ENCODE data around the gene SLC22A2.

- TF ChIP-seq, protein P1, sequence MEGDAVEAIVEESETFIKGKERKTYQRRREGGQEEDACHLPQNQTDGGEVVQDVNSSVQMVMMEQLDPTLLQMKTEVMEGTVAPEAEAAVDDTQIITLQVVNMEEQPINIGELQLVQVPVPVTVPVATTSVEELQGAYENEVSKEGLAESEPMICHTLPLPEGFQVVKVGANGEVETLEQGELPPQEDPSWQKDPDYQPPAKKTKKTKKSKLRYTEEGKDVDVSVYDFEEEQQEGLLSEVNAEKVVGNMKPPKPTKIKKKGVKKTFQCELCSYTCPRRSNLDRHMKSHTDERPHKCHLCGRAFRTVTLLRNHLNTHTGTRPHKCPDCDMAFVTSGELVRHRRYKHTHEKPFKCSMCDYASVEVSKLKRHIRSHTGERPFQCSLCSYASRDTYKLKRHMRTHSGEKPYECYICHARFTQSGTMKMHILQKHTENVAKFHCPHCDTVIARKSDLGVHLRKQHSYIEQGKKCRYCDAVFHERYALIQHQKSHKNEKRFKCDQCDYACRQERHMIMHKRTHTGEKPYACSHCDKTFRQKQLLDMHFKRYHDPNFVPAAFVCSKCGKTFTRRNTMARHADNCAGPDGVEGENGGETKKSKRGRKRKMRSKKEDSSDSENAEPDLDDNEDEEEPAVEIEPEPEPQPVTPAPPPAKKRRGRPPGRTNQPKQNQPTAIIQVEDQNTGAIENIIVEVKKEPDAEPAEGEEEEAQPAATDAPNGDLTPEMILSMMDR (IDR thresholded peaks at IDR 0.05; ENCODE audit: borderline replicate concordance, extremely low read depth, low read length, poor library complexity, severe bottlenecking) = no peak
- TF ChIP-seq EZH2 (IDR thresholded peaks at IDR 0.05; ENCODE audit: borderline replicate concordance, low read depth, low read length, severe bottlenecking) = no peak
These were observed 61.0 kb downstream of the SLC22A2 start for GRCh38 chr6:160197662-160198061.

Data from DND-41 (cell line).